Esophagus muscularis mucosa (tissue), 4 donors: Measurements from ENCODE around the gene LTF. TPM values are rescaled to one million over a fixed set of nuclear protein-coding genes. Genes with fewer than 3 reads are reported as not detected.
"Not testable (repeated sequence)": the region's sequence is repeated elsewhere in the genome, so short reads cannot be mapped to it uniquely, and the experiment has no call there.

Experiments used
- DNase-seq: peaks from one replicate; pipeline ENCODE4 v3.0.0-alpha.2; 2017; ENCODE audit errors: extremely low spot score
- H3K27ac ChIP-seq, 4 donors: fragments of 200-600 bp; sonication (generic); replicated peaks in 1 of 4; 1 replicate in 3 of 4; 2 replicates in 1 of 4; pipeline ENCODE4 v1.5.1; 2016 to 2019; ENCODE audit warnings: mild to moderate bottlenecking in 1 of 4
- H3K27me3 ChIP-seq, 4 donors: fragments of 200-600 bp; sonication (generic); one replicate each; pipeline versions ENCODE4 v1.5.1 to v1.6.0; 2016 to 2019
- H3K36me3 ChIP-seq, 4 donors: fragments of 200-600 bp; sonication (generic); one replicate each; pipeline ENCODE4 v1.5.1; 2016 to 2019
- H3K4me1 ChIP-seq, 4 donors: fragments of 200-600 bp; sonication (generic); one replicate each; pipeline ENCODE4 v1.5.1; 2016 to 2019
- H3K4me3 ChIP-seq, 4 donors: fragments of 200-600 bp; sonication (generic); 1 replicate in 2 of 4; 2 replicates in 2 of 4; pipeline ENCODE4 v1.5.1; 2016 to 2019; ENCODE audit warnings: mild to moderate bottlenecking in 4 of 4, moderate library complexity in 1 of 4
- H3K9me3 ChIP-seq, 4 donors: fragments of 200-600 bp; sonication (generic); 1 replicate in 3 of 4; 2 replicates in 1 of 4; pipeline ENCODE4 v1.5.1; 2016 to 2019
- CTCF ChIP-seq, 3 experiments: fragments of 200-600 bp in 2 of 3; fragments of 450-650 bp in 1 of 3; sonication (generic) in 2 of 3; IDR thresholded peaks; one replicate each; pipeline ENCODE4 v1.5.1; 2017 to 2019; ENCODE audit warnings: antibody characterized with exemption in 3 of 3, mild to moderate bottlenecking in 2 of 3, moderate library complexity in 1 of 3
- EP300 ChIP-seq: sonication (generic); formaldehyde crosslinking; IDR thresholded peaks from one replicate; pipeline ENCODE4 v1.6.1; 2017; ENCODE audit warnings: antibody characterized with exemption
- POLR2A ChIP-seq: fragments of 450-650 bp; IDR thresholded peaks from one replicate; pipeline ENCODE4 v1.6.1; 2017; ENCODE audit warnings: antibody characterized with exemption, moderate library complexity, mild to moderate bottlenecking, low read depth
- POLR2AphosphoS5 ChIP-seq, 2 donors: sonication (generic); formaldehyde crosslinking; IDR thresholded peaks; one replicate each; pipeline ENCODE4 v1.6.1; 2017; ENCODE audit warnings: antibody characterized with exemption in 2 of 2
- WGBS: methylation state at CpG from one replicate; pipeline ENCODE4 v1.1.5; 2018; 5-methylcytosine and 5-hydroxymethylcytosine counted together
- intact Hi-C: fragments of 100-400 bp; cut with DNase I; formaldehyde crosslinking; loops from one replicate; pipeline ENCODE4 v1.15.1; 2023
- total RNA-seq, 4 donors: library from RNA; depleted of rRNA; stranded (reverse); fragments of >200 nt; gene quantifications; one replicate each; pipeline versions ENCODE4 v1.1.0 to v1.2.1, GENCODE V29; 2016

LTF gene
- total RNA-seq, 4 donors from 2014 or later: 0.45 to 1.7 (median 0.87) TPM

DNA sequence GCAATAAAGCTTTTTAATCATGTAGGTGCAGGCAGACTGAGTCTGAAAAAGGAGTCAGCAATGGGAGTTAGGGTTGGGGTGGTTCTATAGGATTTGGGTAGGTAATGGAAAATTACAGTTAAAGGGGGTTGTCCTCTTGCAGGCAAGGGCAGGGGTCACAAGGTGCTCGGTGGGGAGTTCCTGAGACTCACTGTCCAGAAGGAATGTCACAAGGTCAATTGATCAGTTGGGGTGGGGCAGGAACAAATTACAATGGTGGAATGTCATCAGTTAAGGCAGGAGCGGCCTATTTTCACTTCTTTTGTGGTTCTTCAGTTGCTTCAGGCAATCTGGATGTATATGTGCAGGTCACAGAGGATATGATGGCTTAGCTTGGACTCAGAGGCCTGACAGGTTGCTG, 71.7 kb downstream of the LTF start:
- Histone ChIP-seq H3K4me3 (no peak overlapping the region), H3K4me1 (no peaks in the 10 kb centered on the region), H3K27me3 (no peaks in the 10 kb centered on the region), H3K36me3 (no peaks in the 10 kb centered on the region), H3K27ac (no peak overlapping the region), H3K9me3 (no peaks in the 10 kb centered on the region)
- TF ChIP-seq POLR2A (no peak), EP300 (no peak), POLR2AphosphoS5 (IDR thresholded peaks at IDR 0.05) (no peak), CTCF (IDR thresholded peaks at IDR 0.05) (no peak)
- 68% methylated on average over 2 of the region's 2 CpGs for WGBS
- intact Hi-C loops: no loop called here
- no peak for DNase-seq

DNA sequence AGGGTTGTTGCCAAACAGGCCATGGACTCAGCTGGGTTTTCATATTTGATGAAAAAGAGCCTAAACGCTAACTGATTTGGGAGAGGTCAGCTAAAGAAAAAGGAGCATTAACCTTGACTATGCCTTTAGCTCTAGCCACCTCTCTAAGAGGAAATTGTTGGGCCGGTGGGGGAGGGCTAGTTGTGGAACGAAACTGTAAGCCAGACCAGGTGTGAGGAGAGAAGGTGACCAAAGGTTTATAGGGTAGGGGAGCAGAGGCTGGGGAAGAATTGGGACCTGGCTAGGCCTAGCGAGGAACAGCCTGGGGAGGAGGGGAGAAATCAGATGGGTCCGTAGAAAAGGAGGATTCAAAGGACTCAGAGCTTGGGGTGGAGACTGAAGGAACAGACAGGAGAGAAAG, 73.2 kb downstream of the LTF start:
- intact Hi-C loops, DNase-seq: not testable (repeated sequence)

GRCh38 chr3:46389306-46389705, 75.4 kb downstream of the LTF start:
- WGBS: 84% methylated on average over 6 of the region's 6 CpGs
- Histone ChIP-seq H3K27me3 (peaks cover 0 to 11% (median 0%) of the 10 kb centered on the region in 4 donors), H3K9me3 (no peaks in the 10 kb centered on the region), H3K27ac (no peak overlapping the region), H3K4me1 (no peaks in the 10 kb centered on the region), H3K36me3 (no peaks in the 10 kb centered on the region), H3K4me3 (no peak overlapping the region)
- TF ChIP-seq POLR2AphosphoS5 (IDR thresholded peaks at IDR 0.05) (no peak), EP300 (no peak), POLR2A (no peak), CTCF (IDR thresholded peaks at IDR 0.05) (no peak)
- intact Hi-C loops: no loop called here
- DNase-seq: no peak

More for the DNA sequence above, 73.2 kb downstream of the LTF start:
- WGBS: 89% methylated on average over 5 of the region's 5 CpGs
- not testable (repeated sequence) for H3K27ac ChIP-seq, H3K4me1 ChIP-seq, H3K27me3 ChIP-seq, H3K36me3 ChIP-seq, H3K4me3 ChIP-seq, H3K9me3 ChIP-seq

- H3K4me3 ChIP-seq, H3K4me1 ChIP-seq, H3K9me3 ChIP-seq, intact Hi-C loops, DNase-seq, H3K27ac ChIP-seq, H3K36me3 ChIP-seq: not testable (repeated sequence)
- 85% methylated on average over 4 of the region's 4 CpGs for WGBS
- H3K27me3 ChIP-seq: peaks cover 0 to 11% (median 0%) of the 10 kb centered on the region in 4 donors
Measured at GRCh38 chr3:46388847-46389246, 75.9 kb downstream of the LTF start.

GRCh38 chr3:46386205-46386604, 78.5 kb downstream of the LTF start:
- TF ChIP-seq CTCF (IDR thresholded peaks at IDR 0.05) (no peak), EP300 (no peak), POLR2A (no peak)
- WGBS: 46% methylated on average over 4 of the region's 4 CpGs
- Histone ChIP-seq H3K36me3 (no peaks in the 10 kb centered on the region), H3K9me3 (no peaks in the 10 kb centered on the region), H3K27ac (no peak overlapping the region), H3K4me3 (no peak overlapping the region), H3K4me1 (peaks cover 0 to under 1% (median 0%) of the 10 kb centered on the region in 4 donors), H3K27me3 (peaks cover 0 to 11% (median 0%) of the 10 kb centered on the region in 4 donors)
- DNase-seq: no peak
- intact Hi-C loops: no loop called here

Other genes with a start within 250 kb of the LTF start
- gene CCR3, start 222.4 kb downstream of the LTF start, total RNA-seq: not detected
- gene CCR2, start 110.8 kb downstream of the LTF start, total RNA-seq: 1 to 10 TPM in 3 of 4 donors, under 1 TPM in 1; 0.46 to 6.0 (median 2.3) TPM
- 1 to 10 TPM in 1 of 4 donors, under 1 TPM in 3; 0.39 to 3.0 (median 0.44) TPM for gene CCR5, start 94.0 kb downstream of the LTF start, total RNA-seq
- 1 to 10 TPM; 1.1 to 3.0 (median 2.0) TPM for gene CCRL2, start 57.6 kb downstream of the LTF start, total RNA-seq
- not detected for gene RTP3, start 33.1 kb upstream of the LTF start, total RNA-seq
- under 1 TPM; 0.32 to 0.83 (median 0.55) TPM for gene LRRC2, start 101.4 kb upstream of the LTF start, total RNA-seq
- gene FAM240A, start 147.6 kb upstream of the LTF start, total RNA-seq: not detected
- 10 to 100 TPM in 2 of 4 donors, 1 to 10 TPM in 2; 3.3 to 11.8 (median 10.8) TPM for gene ALS2CL, start 228.8 kb upstream of the LTF start, total RNA-seq
- gene TMIE, start 236.5 kb upstream of the LTF start, total RNA-seq: 1 to 10 TPM in 1 of 4 donors, under 1 TPM in 2, not detected in 1; 0.33 to 1.2 (median 0.69) TPM